HUES64 (cell line): ENCODE data around the gene RNASE9.
A peak's percentile ranks its signal among the peaks of the same experiment; 100 is the strongest.
"Not testable (repeated sequence)": the region's sequence is repeated elsewhere in the genome, so short reads cannot be mapped to it uniquely, and the experiment has no call there.

Experiments used
- H3K27ac ChIP-seq: 2 replicates; pipeline ENCODE4 v1.7.0; 2013; ENCODE audit warnings: low read depth, low read length, inconsistent platforms
- H3K27me3 ChIP-seq: 2 replicates; pipeline ENCODE4 v1.6.1; 2013; ENCODE audit warnings: mild to moderate bottlenecking, low read length; ENCODE audit not compliant: insufficient read depth
- H3K36me3 ChIP-seq: 2 replicates; pipeline ENCODE4 v1.6.1; 2013; ENCODE audit warnings: mild to moderate bottlenecking, low read length; ENCODE audit not compliant: insufficient read depth
- H3K4me1 ChIP-seq: 2 replicates; pipeline ENCODE4 v1.6.1; 2013; ENCODE audit warnings: mild to moderate bottlenecking, low read length, moderate library complexity; ENCODE audit not compliant: insufficient read depth
- H3K4me3 ChIP-seq: 2 replicates; pipeline ENCODE4 v1.5.1; 2013; ENCODE audit warnings: mild to moderate bottlenecking, low read length, moderate library complexity
- H3K9ac ChIP-seq: 2 replicates; pipeline ENCODE4 v1.6.1; 2013; ENCODE audit warnings: mild to moderate bottlenecking, low read depth, low read length
- H3K9me3 ChIP-seq: 2 replicates; pipeline ENCODE4 v1.6.1; 2013; ENCODE audit warnings: low read depth, low read length; ENCODE audit not compliant: insufficient read depth
- WGBS: fragments of 150-250, 120-280 bp; methylation state at CpG from one replicate; pipeline ENCODE4 v1.1.7; 2013; ENCODE audit warnings: missing lambda C conversion rate; 5-methylcytosine and 5-hydroxymethylcytosine counted together

The RNASE9 gene

DNA sequence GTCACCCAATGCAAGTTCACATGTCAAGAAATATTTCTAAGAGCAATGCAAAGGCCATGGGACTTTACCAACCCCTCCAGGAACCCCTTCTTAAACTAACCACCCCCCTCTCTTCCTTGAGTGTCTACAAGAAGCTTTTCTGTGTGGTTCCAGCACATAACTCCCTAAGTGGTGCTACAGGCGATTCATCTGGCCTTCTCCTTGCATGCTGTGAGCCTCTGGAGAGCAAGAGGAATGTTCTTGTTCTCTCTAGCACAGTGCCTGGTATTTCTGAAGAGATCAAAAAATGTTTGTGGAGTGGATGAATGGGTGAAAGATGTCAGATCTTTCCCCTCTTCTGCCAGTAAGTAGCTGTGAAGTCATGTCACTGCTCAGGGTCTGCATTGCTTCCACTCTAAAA is 36.3 kb upstream of the RNASE9 start:
- Histone ChIP-seq H3K4me3 (no peak overlapping the region), H3K27me3 (no peaks in the 10 kb centered on the region), H3K9ac (no peak overlapping the region), H3K9me3 (no peaks in the 10 kb centered on the region), H3K36me3 (no peaks in the 10 kb centered on the region), H3K27ac (no peak overlapping the region), H3K4me1 (no peaks in the 10 kb centered on the region)
- WGBS, result 88% methylated on average over 1 of the region's 1 CpG

- H3K27me3 ChIP-seq, H3K9me3 ChIP-seq, H3K4me1 ChIP-seq, H3K27ac ChIP-seq, H3K4me3 ChIP-seq, H3K9ac ChIP-seq, H3K36me3 ChIP-seq: not testable (repeated sequence)
- WGBS, result 95% methylated on average over 3 of the region's 3 CpGs
Observed at GRCh38 chr14:20595726-20596125, 34.9 kb upstream of the RNASE9 start.

DNA sequence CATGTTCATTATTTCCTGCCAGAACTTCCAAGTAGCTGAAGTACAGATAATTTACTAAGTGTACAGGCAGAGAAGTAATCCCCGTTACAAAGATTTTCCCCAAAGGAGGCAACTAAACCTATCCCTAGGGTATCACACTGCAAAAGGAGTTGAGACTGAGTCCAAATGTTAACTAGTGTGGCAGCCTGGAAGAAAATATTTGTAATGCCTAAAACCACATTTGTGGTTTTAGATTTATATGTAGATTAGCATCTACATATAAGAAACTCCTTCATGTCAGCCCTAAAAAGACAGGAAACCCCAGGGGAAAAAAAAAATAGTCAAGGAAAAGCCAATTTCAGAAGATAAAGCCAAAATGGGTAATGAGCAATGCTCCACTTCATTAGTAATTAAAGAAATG is 31.7 kb upstream of the RNASE9 start:
- H3K4me3 ChIP-seq, result no peak overlapping the region
- H3K9me3 ChIP-seq, result no peaks in the 10 kb centered on the region
- 100% methylated on average over 1 of the region's 1 CpG for WGBS
- H3K36me3 ChIP-seq, result no peaks in the 10 kb centered on the region
- 0 out of 2 replicates have a peak, but pooled peaks cover 1% of the 10 kb centered on the region for H3K4me1 ChIP-seq
- no peak overlapping the region for H3K9ac ChIP-seq
- H3K27me3 ChIP-seq, result no peaks in the 10 kb centered on the region
- H3K27ac ChIP-seq, result no peak overlapping the region

DNA sequence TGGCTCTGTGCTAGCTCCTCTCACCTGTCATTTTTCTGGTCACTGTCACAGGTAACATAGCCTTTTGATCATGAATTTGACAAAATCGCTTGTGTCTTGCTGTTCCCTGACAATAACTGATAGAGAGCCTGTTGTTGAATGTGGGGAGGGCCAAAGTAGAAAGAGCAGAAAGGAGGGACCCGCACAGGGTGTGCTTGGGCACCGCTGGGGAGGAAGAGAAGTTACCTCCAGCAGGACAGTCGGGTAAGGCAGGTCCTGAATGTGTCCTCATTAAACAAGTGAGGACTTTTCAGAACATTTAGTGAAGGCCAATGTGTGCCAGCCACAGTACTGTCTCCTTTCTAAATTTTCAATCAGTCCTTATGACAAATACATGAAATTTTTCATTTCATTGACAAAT is 30.4 kb upstream of the RNASE9 start, which contains the start of gene RNASE12:
TSS of gene RNASE12 (minus strand) at position 142 of the 400 bp plus-strand sequence. CDS start 653 bp downstream, outside the sequence.
- no peak within 1 kb of the TSS for H3K4me3 ChIP-seq
- H3K36me3 ChIP-seq, result no peaks in the 10 kb centered on the region
- H3K4me1 ChIP-seq, result 0 out of 2 replicates have a peak, but pooled peaks cover 5% of the 10 kb centered on the region
- no peaks in the 10 kb centered on the region for H3K9me3 ChIP-seq
- WGBS, result 89% methylated on average over 4 of the region's 4 CpGs
- no peak within 1 kb of the TSS for H3K9ac ChIP-seq
- no peaks in the 10 kb centered on the region for H3K27me3 ChIP-seq
- no peak within 1 kb of the TSS for H3K27ac ChIP-seq

DNA sequence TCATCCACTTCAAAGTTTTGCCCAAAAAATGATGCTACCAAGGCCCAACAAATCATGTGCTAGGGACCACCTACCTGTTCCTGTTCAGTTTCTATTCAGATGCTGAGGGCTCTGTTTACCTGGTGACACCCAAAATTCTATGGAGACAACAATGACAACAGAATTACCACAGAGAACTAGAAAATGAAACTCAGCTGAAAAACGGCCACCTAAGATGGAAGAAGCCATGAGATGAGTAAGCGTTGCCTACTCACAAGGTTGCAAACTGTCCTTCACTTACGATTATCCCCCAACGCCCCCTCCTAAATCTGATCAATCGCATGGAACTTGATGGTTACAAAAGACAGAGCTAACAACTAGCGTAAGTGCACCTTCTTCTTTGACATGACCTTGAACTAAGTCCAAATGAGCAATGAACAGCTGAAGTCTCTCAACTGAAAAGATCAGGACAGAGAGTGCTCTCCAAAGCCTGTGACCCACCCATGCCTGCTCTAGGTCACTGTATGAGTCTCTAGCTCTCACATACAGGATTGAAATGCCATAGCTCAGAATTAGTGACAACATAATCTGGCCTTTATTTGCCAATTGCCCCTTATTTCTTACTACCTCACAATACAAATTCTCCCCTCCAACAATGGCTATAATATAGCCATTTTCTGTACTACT is 26.8 kb upstream of the RNASE9 start, which contains the start of gene RNASE11:
TSS of gene RNASE11 (minus strand) at position 513 of the 666 bp plus-strand sequence.
- no peaks in the 10 kb centered on the region for H3K27me3 ChIP-seq
- 96% methylated on average over 6 of the region's 6 CpGs for WGBS
- H3K4me3 ChIP-seq, result no peak within 1 kb of the TSS
- H3K27ac ChIP-seq, result no peak within 1 kb of the TSS
- H3K4me1 ChIP-seq, result peaks cover 21% of the 10 kb centered on the region
- H3K9ac ChIP-seq, result no peak within 1 kb of the TSS
- H3K9me3 ChIP-seq, result no peaks in the 10 kb centered on the region
- H3K36me3 ChIP-seq, result no peaks in the 10 kb centered on the region

DNA sequence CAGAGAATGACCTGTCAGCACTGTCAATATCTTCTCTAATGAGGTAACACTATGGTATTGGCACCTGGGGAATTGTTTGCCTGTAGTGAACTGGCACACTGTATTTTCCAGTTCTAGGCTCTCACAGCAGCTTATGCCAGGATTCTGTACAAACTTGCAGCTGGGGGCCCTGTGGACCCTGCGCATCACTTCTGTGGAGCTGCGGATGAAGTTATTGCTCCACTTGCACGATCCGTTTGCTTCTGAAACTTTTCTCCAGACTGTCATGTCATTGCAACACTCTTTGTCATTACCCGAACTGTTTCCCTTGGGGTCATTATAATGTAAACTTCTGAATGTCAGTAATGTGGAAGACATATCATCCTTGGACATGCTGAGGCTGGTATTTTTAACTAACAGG is 23.1 kb upstream of the RNASE9 start:
- H3K4me3 ChIP-seq, result no peak overlapping the region
- peaks cover 41% of the 10 kb centered on the region for H3K4me1 ChIP-seq
- no peaks in the 10 kb centered on the region for H3K9me3 ChIP-seq
- peak overlapping the region; percentile 43; the same call in 1 of the 2 replicates for H3K27ac ChIP-seq
- no peaks in the 10 kb centered on the region for H3K27me3 ChIP-seq
- no peaks in the 10 kb centered on the region for H3K36me3 ChIP-seq
- no peak overlapping the region for H3K9ac ChIP-seq
- 90% methylated on average over 5 of the region's 5 CpGs for WGBS

DNA sequence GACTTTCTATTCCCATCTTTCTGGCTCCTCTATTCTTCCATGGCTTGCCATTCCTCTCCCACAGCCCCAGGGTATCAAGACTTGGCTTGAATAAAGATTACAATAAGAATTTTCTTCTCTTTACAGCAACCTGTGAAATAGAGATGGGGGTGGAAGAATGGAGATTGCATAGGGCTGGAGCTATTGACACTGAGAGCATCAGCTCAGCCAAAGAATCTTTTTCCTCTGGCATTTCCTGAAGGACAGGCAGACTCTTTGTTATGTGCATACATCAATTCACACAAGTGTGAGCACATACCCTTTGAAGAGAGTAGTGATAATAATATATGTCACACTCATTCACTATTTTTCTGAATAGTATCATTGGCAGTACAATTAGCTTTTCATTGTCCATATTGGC is 22.3 kb upstream of the RNASE9 start:
- H3K27ac ChIP-seq, result peak overlapping the region; percentile 33; the same call in 1 of the 2 replicates

GRCh38 chr14:20580242-20580641 is 19.4 kb upstream of the RNASE9 start:
- Histone ChIP-seq H3K27me3 (no peaks in the 10 kb centered on the region), H3K36me3 (no peaks in the 10 kb centered on the region), H3K9ac (no peak overlapping the region), H3K27ac (peak overlapping the region; percentile 51; the same call in 1 of the 2 replicates), H3K4me3 (no peak overlapping the region), H3K9me3 (no peaks in the 10 kb centered on the region), H3K4me1 (peaks cover 55% of the 10 kb centered on the region)
- WGBS, result 83% methylated on average over 4 of the region's 4 CpGs

More for the DNA sequence above, 22.3 kb upstream of the RNASE9 start:
- Histone ChIP-seq H3K36me3 (no peaks in the 10 kb centered on the region), H3K4me1 (peaks cover 47% of the 10 kb centered on the region), H3K27me3 (no peaks in the 10 kb centered on the region), H3K4me3 (no peak overlapping the region), H3K9ac (no peak overlapping the region), H3K9me3 (no peaks in the 10 kb centered on the region)

- Histone ChIP-seq H3K9ac (peak overlapping the region; percentile 10), H3K4me1 (peaks cover 52% of the 10 kb centered on the region), H3K4me3 (no peak overlapping the region), H3K9me3 (no peaks in the 10 kb centered on the region), H3K27ac (peak overlapping the region; percentile 89), H3K27me3 (no peaks in the 10 kb centered on the region), H3K36me3 (no peaks in the 10 kb centered on the region)
- 77% methylated on average over 14 of the region's 14 CpGs for WGBS
Observed at GRCh38 chr14:20578784-20579502, 18.1 kb upstream of the RNASE9 start.

DNA sequence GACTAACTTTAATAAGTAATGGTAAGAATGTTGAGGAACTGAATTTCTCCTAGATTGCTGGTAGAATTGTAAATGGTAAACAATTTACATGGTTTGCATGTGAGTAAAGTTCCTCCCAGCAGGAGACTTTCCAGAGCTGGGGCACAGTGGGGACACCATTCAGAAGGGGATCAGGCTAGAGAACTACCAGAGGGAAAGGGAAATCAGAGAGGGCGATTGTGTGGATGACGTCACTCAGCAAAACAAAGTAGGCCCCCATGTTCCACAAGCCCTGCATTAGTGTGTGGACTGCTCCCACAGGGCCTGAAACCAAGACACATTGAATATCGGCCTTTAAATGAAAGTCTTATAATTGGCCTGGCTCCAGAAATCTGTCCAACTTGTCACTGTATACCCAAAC is 17.5 kb upstream of the RNASE9 start:
- H3K9me3 ChIP-seq, result no peaks in the 10 kb centered on the region
- no peaks in the 10 kb centered on the region for H3K36me3 ChIP-seq
- H3K4me3 ChIP-seq, result 0 out of 2 replicates have a peak overlapping the region, but pooled peaks have one; percentile 9
- H3K27me3 ChIP-seq, result no peaks in the 10 kb centered on the region
- H3K4me1 ChIP-seq, result peaks cover 46% of the 10 kb centered on the region
- 10% methylated on average over 3 of the region's 3 CpGs for WGBS
- peak overlapping the region; percentile 89 for H3K27ac ChIP-seq
- peak overlapping the region; percentile 15; the same call in 1 of the 2 replicates for H3K9ac ChIP-seq

DNA sequence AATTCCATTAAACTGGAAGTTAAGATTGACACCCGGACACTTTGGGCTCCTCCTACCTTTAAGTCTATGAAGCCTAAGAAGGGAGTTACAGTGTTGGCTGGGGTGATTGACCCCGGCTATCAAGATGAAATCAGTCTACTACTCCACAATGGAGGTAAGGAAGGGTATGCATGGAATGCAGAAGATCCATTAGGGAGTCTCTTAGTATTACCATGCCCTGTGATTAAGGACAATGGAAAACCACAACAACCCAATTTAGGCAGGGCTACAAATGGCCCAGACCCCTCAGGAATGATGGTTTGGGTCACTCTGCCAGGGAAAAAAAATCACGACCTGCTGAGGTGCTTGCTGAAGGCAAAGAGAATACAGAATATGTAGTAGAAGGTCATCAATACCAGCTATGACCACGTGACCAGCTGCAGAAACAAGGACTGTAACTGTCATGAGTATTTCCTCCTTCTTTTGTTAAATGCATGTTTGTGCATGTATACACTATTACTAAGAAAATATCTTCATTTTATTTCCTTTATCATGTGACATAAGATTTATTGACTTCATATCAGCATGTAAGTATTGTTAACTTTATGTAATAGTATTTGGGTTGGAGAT is 11.6 kb upstream of the RNASE9 start:
- 74% methylated on average over 4 of the region's 4 CpGs for whole genome bisulfite sequencing
- H3K9me3 ChIP-seq, result peaks cover 18% of the 10 kb centered on the region
- H3K4me1 ChIP-seq, H3K4me3 ChIP-seq, H3K27me3 ChIP-seq, H3K27ac ChIP-seq, H3K9ac ChIP-seq, H3K36me3 ChIP-seq: not testable (repeated sequence)
